Cardiac muscle cell (in vitro differentiated cells and primary cell): Measurements from ENCODE around the gene PRDM1. TPM values are rescaled to one million over a fixed set of nuclear protein-coding genes. Genes with fewer than 3 reads are reported as not detected.

Source experiments
- DNase-seq, 2 donors: peaks; one replicate each; pipeline versions ENCODE4 v3.0.0 to v3.0.0-alpha.2; 2010 to 2017; ENCODE audit warnings: low read depth in 1 of 2, low spot score in 1 of 2
- H3K27ac ChIP-seq: fragments of 200-600 bp; sonication (generic); 2 replicates; pipeline ENCODE4 v1.5.1; 2016
- H3K27me3 ChIP-seq: fragments of 200-600 bp; sonication (generic); 2 replicates; pipeline ENCODE4 v1.6.0; 2016; ENCODE audit warnings: control low read depth
- H3K36me3 ChIP-seq: fragments of 200-600 bp; sonication (generic); 2 replicates; pipeline ENCODE4 v1.5.1; 2016; ENCODE audit warnings: control low read depth
- H3K4me1 ChIP-seq: fragments of 200-600 bp; sonication (generic); 2 replicates; pipeline ENCODE4 v1.8.1; 2017; ENCODE audit warnings: low read depth, mild to moderate bottlenecking, mixed run types
- H3K4me3 ChIP-seq: fragments of 200-600 bp; sonication (generic); 2 replicates; pipeline ENCODE4 v1.5.1; 2016; ENCODE audit warnings: mild to moderate bottlenecking
- H3K9me3 ChIP-seq: fragments of 200-600 bp; sonication (generic); 2 replicates; pipeline ENCODE4 v1.5.1; 2017; ENCODE audit warnings: low read depth, mild to moderate bottlenecking, control low read depth
- CTCF ChIP-seq: IDR thresholded peaks from 2 replicates; pipeline ENCODE4 v1.5.1; 2012; ENCODE audit warnings: low read depth, mild to moderate bottlenecking, low read length
- polyA plus RNA-seq: library from polyadenylated mRNA; unstranded; fragments of >200 nt; fragmentation: Nextera tagmentation; extraction: Ambion mirVana; gene quantifications from 2 replicates; pipeline ENCODE4 v1.2.1, GENCODE V29; 2016
- total RNA-seq: library from RNA; depleted of rRNA; stranded (reverse); fragments of >200 nt; gene quantifications from 2 replicates; pipeline ENCODE4 v1.2.3, GENCODE V29; 2016

PRDM1 gene
- total and polyA plus RNA-seq, 2 experiments from 2014 or later, result 0.67 to 2.4 TPM

- TF ChIP-seq CTCF, result no peak
- Histone ChIP-seq H3K27ac (no peak overlapping the region), H3K36me3 (no peaks in the 10 kb centered on the region), H3K9me3 (no peaks in the 10 kb centered on the region), H3K27me3 (no peaks in the 10 kb centered on the region), H3K4me1 (no peaks in the 10 kb centered on the region), H3K4me3 (no peak overlapping the region)
- DNase-seq, result no peak
These were observed 24.2 kb downstream of the PRDM1 start for GRCh38 chr6:106110164-106110826.

GRCh38 chr6:106112433-106112832 lies 26.3 kb downstream of the PRDM1 start:
- no peak for TF ChIP-seq CTCF
- no peaks in the 10 kb centered on the region for H3K27me3 ChIP-seq
- no peak overlapping the region for H3K4me3 ChIP-seq
- H3K27ac ChIP-seq, result no peak overlapping the region
- no peaks in the 10 kb centered on the region for H3K36me3 ChIP-seq
- DNase-seq, result no peak
- H3K4me1 ChIP-seq, result no peaks in the 10 kb centered on the region
- no peaks in the 10 kb centered on the region for H3K9me3 ChIP-seq

GRCh38 chr6:106113256-106113959 lies 27.3 kb downstream of the PRDM1 start:
- H3K27ac ChIP-seq, result no peak overlapping the region
- no peak for TF ChIP-seq CTCF
- no peaks in the 10 kb centered on the region for H3K27me3 ChIP-seq
- no peak overlapping the region for H3K4me3 ChIP-seq
- H3K4me1 ChIP-seq, result no peaks in the 10 kb centered on the region
- H3K36me3 ChIP-seq, result no peaks in the 10 kb centered on the region
- no peaks in the 10 kb centered on the region for H3K9me3 ChIP-seq
- no peak for DNase-seq

- no peak for DNase-seq
- no peaks in the 10 kb centered on the region for H3K36me3 ChIP-seq
- TF ChIP-seq CTCF, result no peak
- no peaks in the 10 kb centered on the region for H3K27me3 ChIP-seq
- no peak overlapping the region for H3K4me3 ChIP-seq
- H3K4me1 ChIP-seq, result no peaks in the 10 kb centered on the region
- H3K27ac ChIP-seq, result no peak overlapping the region
- H3K9me3 ChIP-seq, result no peaks in the 10 kb centered on the region
These were observed 28.4 kb downstream of the PRDM1 start for GRCh38 chr6:106114492-106114891.

GRCh38 chr6:106115286-106115685 lies 29.1 kb downstream of the PRDM1 start:
- DNase-seq, result no peak
- Histone ChIP-seq H3K27ac (no peak overlapping the region), H3K4me3 (no peak overlapping the region), H3K4me1 (peaks cover 4% of the 10 kb centered on the region), H3K27me3 (no peaks in the 10 kb centered on the region), H3K9me3 (no peaks in the 10 kb centered on the region), H3K36me3 (no peaks in the 10 kb centered on the region)
- no peak for TF ChIP-seq CTCF
